ENCODE results near the gene PAPOLA. TPM values are rescaled to one million over a fixed set of nuclear protein-coding genes. Genes with fewer than 3 reads are reported as not detected.
"Not testable (repeated sequence)": the region's sequence is repeated elsewhere in the genome, so short reads cannot be mapped to it uniquely, and the experiment has no call there.

The PAPOLA gene
- total and polyA plus RNA-seq, 4 donors, result 62.2 to 285 (median 96.2) TPM

GRCh38 chr14:96466918-96467317 lies 35.3 kb upstream of the PAPOLA start:
- peaks cover 0 to 2% (median 0%) of the 10 kb centered on the region in 4 donors for H3K9me3 ChIP-seq (ENCODE audit: control insufficient read depth in 4 of 4, insufficient read depth in 3 of 4, low read length in 3 of 4)
- H3K36me3 ChIP-seq (ENCODE audit: control insufficient read depth in 4 of 4, insufficient read depth in 4 of 4, low read length in 4 of 4), result no peaks in the 10 kb centered on the region
- DNase-seq, result no peak
- TF ChIP-seq, protein P1, sequence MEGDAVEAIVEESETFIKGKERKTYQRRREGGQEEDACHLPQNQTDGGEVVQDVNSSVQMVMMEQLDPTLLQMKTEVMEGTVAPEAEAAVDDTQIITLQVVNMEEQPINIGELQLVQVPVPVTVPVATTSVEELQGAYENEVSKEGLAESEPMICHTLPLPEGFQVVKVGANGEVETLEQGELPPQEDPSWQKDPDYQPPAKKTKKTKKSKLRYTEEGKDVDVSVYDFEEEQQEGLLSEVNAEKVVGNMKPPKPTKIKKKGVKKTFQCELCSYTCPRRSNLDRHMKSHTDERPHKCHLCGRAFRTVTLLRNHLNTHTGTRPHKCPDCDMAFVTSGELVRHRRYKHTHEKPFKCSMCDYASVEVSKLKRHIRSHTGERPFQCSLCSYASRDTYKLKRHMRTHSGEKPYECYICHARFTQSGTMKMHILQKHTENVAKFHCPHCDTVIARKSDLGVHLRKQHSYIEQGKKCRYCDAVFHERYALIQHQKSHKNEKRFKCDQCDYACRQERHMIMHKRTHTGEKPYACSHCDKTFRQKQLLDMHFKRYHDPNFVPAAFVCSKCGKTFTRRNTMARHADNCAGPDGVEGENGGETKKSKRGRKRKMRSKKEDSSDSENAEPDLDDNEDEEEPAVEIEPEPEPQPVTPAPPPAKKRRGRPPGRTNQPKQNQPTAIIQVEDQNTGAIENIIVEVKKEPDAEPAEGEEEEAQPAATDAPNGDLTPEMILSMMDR (IDR thresholded peaks at IDR 0.05; ENCODE audit: control extremely low read depth, extremely low read depth), result no peak
- H3K4me1 ChIP-seq (ENCODE audit: control insufficient read depth in 5 of 5, insufficient read depth in 5 of 5, low read length in 5 of 5), result no peaks in the 10 kb centered on the region
- no peak for ATAC-seq (ENCODE audit: insufficient read depth, low FRiP score)
- H3K9ac ChIP-seq (ENCODE audit: insufficient read depth in 1 of 2, low read length in 2 of 2), result no peak overlapping the region
- H3K27me3 ChIP-seq (ENCODE audit: control insufficient read depth in 3 of 3, insufficient read depth in 3 of 3, low read length in 2 of 3), result peaks cover 0 to 3% (median 0%) of the 10 kb centered on the region in 3 donors
- H3K27ac ChIP-seq (ENCODE audit: low read depth in 1 of 2, low read length in 1 of 2), result no peak overlapping the region
- 83 to 91% methylated on average over 3 of the region's 3 CpGs for WGBS, 2 donors
- no peak overlapping the region for H3K4me3 ChIP-seq

DNA sequence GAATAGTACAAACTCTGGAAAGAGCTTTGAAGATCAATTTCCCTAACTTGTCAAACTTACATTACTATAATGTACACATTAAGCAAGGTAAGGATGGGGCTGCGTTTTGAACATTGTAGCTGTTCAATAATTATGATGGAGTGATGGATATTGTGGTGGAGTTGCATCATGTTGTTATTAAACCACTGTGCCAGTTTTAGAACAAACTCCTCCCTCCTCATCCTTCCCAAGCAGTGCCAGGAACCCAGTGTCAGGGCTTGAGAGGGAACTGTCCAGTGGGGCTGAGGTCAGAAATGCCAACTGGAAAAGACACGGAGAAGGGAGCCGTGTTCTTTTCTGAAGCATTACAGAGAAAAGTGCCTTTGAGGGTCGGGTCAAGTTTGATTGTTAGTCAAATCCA lies 31.9 kb upstream of the PAPOLA start:
- Histone ChIP-seq H3K4me3 (no peak overlapping the region), H3K4me1 (ENCODE audit: control insufficient read depth in 5 of 5, insufficient read depth in 5 of 5, low read length in 5 of 5) (peaks cover 0 to 2% (median 0%) of the 10 kb centered on the region in 5 donors), H3K36me3 (ENCODE audit: control insufficient read depth in 4 of 4, insufficient read depth in 4 of 4, low read length in 4 of 4) (no peaks in the 10 kb centered on the region), H3K9me3 (ENCODE audit: control insufficient read depth in 4 of 4, insufficient read depth in 3 of 4, low read length in 3 of 4) (peaks cover 0 to 2% (median 0%) of the 10 kb centered on the region in 4 donors), H3K27ac (ENCODE audit: low read depth in 1 of 2, low read length in 1 of 2) (no peak overlapping the region), H3K27me3 (ENCODE audit: control insufficient read depth in 3 of 3, insufficient read depth in 3 of 3, low read length in 2 of 3) (peaks cover 0 to 3% (median 0%) of the 10 kb centered on the region in 3 donors), H3K9ac (ENCODE audit: insufficient read depth in 1 of 2, low read length in 2 of 2) (no peak overlapping the region)
- WGBS, 2 donors, result 47 to 68% methylated on average over 4 of the region's 4 CpGs
- TF ChIP-seq, protein P1 (IDR thresholded peaks at IDR 0.05; ENCODE audit: control extremely low read depth, extremely low read depth), result no peak
- DNase-seq (no peak), ATAC-seq (ENCODE audit: insufficient read depth, low FRiP score) (no peak)

GRCh38 chr14:96470967-96471366 lies 31.2 kb upstream of the PAPOLA start:
- 93 to 95% methylated on average over 4 of the region's 4 CpGs for WGBS, 2 donors
- not testable (repeated sequence) for H3K4me1 ChIP-seq (ENCODE audit: control insufficient read depth in 5 of 5, insufficient read depth in 5 of 5, low read length in 5 of 5); H3K4me3 ChIP-seq; H3K27ac ChIP-seq (ENCODE audit: low read depth in 1 of 2, low read length in 1 of 2); H3K9ac ChIP-seq (ENCODE audit: insufficient read depth in 1 of 2, low read length in 2 of 2); H3K9me3 ChIP-seq (ENCODE audit: control insufficient read depth in 4 of 4, insufficient read depth in 3 of 4, low read length in 3 of 4); H3K36me3 ChIP-seq (ENCODE audit: control insufficient read depth in 4 of 4, insufficient read depth in 4 of 4, low read length in 4 of 4); ATAC-seq (ENCODE audit: insufficient read depth, low FRiP score); DNase-seq; H3K27me3 ChIP-seq (ENCODE audit: control insufficient read depth in 3 of 3, insufficient read depth in 3 of 3, low read length in 2 of 3)

DNA sequence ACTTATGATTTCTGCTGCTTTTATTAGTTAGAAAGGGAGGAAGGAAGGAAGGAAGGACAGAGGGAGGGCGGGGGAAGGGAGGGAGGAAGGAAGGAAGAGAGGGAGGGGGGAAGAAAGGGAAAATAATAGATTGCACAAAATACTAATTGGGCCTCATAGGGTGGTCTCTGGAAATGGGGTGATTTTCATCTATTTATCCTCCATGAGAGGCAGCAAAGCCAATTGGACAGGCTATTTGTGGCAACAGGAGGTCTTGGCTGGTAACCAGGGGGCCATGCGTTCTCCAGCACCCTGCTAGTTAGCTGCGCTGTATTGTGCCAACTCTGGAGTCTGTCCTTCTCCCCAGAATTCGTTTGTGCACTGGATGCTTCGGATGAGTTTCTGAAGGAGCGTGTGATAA lies 24.1 kb upstream of the PAPOLA start:
- no peak for ATAC-seq (ENCODE audit: insufficient read depth, low FRiP score)
- TF ChIP-seq, protein P1 (IDR thresholded peaks at IDR 0.05; ENCODE audit: control extremely low read depth, extremely low read depth), result no peak
- WGBS, 2 donors, result 78 to 81% methylated on average over 6 of the region's 6 CpGs
- Histone ChIP-seq H3K36me3 (ENCODE audit: control insufficient read depth in 4 of 4, insufficient read depth in 4 of 4, low read length in 4 of 4) (no peaks in the 10 kb centered on the region), H3K27ac (ENCODE audit: low read depth in 1 of 2, low read length in 1 of 2) (no peak overlapping the region), H3K4me3 (no peak overlapping the region), H3K9ac (ENCODE audit: insufficient read depth in 1 of 2, low read length in 2 of 2) (no peak overlapping the region), H3K4me1 (ENCODE audit: control insufficient read depth in 5 of 5, insufficient read depth in 5 of 5, low read length in 5 of 5) (peaks cover 0 to 2% (median 0%) of the 10 kb centered on the region in 5 donors), H3K9me3 (ENCODE audit: control insufficient read depth in 4 of 4, insufficient read depth in 3 of 4, low read length in 3 of 4) (no peaks in the 10 kb centered on the region), H3K27me3 (ENCODE audit: control insufficient read depth in 3 of 3, insufficient read depth in 3 of 3, low read length in 2 of 3) (no peaks in the 10 kb centered on the region)
- no peak for DNase-seq
